GM18868 (cell line): Measurements from ENCODE around the gene SPPL3.
"Not testable (repeated sequence)": the region's sequence is repeated elsewhere in the genome, so short reads cannot be mapped to it uniquely, and the experiment has no call there.

Experiments used
- ATAC-seq: cut with Tn5 transposase; IDR thresholded peaks from one replicate; pipeline ENCODE4 v1.9.1; 2021; ENCODE audit warnings: mild to moderate bottlenecking, moderate library complexity; ENCODE audit not compliant: unreplicated experiment

The SPPL3 gene

DNA sequence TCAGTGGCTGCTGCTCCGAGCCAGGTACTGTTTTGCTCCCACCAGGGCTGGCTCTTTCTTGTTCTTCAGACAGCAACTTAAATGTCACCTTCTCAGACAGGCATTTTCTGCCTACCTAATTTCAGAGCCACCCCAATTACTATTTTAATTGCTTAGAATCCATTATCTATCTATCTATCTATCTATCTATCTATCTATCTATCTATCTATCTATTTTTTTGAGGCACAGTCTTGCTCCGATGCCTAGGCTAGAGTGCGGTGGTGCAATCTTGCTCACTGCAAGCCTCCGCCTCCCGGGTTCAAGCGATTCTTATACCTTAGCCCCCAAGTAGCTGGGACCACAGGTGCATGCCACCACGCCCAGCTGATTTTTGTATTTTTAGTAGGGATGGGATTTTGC is 58.5 kb downstream of the SPPL3 start:
- no peak for ATAC-seq

- ATAC-seq: no peak
Measured at GRCh38 chr12:120844768-120845449, 59.2 kb downstream of the SPPL3 start.

- ATAC-seq: no peak
Measured at GRCh38 chr12:120844297-120844696, 59.9 kb downstream of the SPPL3 start.

DNA sequence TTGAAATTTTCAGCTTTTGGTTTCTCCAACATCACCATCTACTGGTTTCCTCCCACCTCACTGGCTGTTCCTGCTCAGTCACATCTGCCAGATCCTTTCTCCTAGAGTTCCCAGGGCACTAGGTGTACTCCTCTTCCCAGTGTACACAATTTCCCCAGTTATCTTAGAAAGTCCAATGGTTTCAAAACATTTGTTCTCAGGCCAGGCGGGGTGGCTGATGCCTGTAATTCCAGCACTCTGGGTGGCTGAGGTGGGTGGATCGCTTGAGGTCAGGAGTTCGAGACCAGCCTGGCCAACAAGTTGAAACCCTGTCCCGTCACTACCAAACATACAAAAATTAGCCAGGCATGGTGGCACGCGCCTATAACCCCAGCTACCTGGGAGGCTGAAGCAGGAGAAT is 60.7 kb downstream of the SPPL3 start:
- ATAC-seq: no peak

DNA sequence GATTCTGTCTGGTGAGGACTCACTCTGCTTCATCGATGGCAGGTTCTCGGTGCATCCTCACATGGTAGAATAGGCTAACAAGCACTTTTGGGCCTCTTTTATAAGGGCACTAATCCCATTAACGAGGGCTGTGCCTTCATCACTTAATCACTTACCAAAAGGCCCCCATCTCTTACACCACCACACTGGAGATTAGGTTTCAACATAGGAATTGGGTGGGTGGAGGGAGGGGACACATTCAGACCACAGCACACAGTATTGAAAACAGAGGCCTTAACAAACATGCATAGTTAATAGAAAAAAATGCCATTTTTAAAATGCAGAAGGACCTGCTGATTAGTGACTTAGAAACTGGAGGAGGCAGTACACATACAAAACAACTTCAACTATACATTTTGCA is 61.6 kb downstream of the SPPL3 start:
- no peak for ATAC-seq

DNA sequence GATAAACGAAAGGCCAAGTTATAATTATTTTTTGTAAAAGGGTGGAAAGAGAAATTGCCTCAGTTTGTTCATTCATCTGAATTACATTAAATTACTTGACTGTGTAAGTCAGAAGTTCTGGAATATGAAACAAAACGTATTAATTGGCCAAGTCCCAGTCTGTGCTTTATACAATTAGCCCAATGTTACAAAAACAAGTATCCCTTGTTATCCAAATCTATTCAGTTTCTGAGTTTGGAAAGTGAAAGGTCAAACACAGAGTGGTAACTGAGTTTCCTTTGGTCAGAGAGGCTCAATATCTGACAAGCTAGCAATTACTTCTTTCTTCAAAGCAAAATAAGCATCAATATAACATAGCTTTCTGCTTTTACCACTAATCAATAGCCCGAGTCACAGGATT is 62.6 kb downstream of the SPPL3 start:
- no peak for ATAC-seq

- no peak for ATAC-seq
Measured at GRCh38 chr12:120839503-120839902, 64.7 kb downstream of the SPPL3 start.

DNA sequence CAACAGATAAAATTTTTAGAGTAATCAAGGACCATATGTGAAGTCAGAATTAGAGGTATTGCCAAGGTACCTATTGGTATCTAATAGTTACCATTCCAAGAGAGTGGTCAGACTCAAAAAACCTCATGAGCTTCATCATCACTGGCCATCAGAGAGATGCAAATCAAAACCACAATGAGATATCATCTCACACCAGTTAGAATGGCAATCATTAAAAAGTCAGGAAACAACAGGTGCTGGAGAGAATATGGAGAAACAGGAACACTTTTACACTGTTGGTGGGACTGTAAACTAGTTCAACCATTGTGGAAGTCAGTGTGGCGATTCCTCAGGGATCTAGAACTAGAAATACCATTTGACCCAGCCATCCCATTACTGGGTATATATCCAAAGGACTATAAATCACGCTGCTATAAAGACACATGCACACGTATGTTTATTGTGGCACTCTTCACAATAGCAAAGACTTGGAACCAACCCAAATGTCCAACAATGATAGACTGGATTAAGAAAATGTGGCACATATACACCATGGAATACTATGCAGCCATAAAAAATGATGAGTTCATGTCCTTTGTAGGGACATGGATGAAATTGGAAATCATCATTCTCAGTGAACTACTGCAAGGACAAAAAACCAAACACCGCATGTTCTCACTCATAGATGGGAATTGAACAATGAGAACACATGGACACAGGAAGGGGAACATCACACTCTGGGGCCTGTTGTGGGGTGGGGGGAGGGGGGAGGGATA is 65.4 kb downstream of the SPPL3 start:
- ATAC-seq: not testable (repeated sequence)

- no peak for ATAC-seq
Measured at GRCh38 chr12:120836114-120836684, 68.0 kb downstream of the SPPL3 start.

GRCh38 chr12:120835657-120836056 is 68.5 kb downstream of the SPPL3 start:
- no peak for ATAC-seq

GRCh38 chr12:120835304-120835612 is 68.9 kb downstream of the SPPL3 start:
- no peak for ATAC-seq

DNA sequence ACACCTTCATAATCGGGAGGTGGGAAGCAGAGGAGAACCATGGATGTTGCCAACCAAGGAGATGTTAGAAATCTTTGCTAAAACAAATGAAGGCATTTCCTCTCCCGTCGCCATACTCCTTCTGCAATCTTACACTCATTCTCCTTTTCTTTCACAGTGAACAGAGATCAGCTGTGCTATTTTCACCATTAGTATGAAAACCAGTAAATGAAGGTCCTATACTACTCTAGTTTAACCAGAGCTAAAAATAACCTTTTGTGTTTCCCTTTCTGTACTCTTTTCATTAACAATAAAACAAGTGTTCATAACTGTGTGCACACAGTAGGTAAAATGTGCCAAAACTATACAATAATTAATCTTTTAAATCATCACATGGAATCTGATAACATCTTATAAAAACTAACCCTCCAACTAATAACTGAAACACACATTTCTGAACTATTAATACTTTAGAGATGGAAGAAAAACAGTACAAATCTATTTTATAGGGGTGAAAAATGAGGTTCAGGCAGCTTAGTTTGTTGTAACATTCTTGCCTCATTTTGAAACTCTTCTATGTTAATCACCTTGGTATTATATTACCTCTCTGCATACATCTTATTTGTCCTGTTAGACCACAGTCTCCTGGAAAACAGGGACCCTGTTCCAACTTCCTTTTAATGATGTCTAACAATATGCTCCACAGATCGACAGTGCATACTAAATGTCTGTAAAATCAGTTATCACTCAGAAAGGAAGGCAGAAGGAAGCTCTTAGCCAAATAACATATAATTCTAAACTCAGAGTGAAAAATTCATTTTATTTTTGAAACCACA is 69.5 kb downstream of the SPPL3 start:
- ATAC-seq: no peak

DNA sequence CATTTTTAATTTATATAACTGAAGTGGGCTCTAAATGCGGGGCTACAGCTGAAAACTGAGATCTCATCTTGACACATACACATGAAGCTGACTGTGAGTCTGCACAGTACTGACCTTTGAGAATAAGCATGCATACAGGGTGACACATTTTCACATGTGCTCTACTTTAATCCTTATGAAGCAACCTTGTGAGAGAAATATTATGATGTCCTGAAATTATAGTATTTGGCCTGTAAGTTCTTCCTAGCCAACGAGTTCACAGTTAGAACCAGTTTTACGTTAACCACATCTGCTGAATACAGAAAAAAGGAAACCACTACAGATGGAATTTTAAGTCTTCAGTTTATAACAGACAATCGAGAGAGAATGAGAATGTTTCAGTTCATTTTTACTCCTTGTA is 70.3 kb downstream of the SPPL3 start:
- no peak for ATAC-seq

GRCh38 chr12:120832737-120833136 is 71.4 kb downstream of the SPPL3 start:
- no peak for ATAC-seq

GRCh38 chr12:120831648-120832267 is 72.4 kb downstream of the SPPL3 start:
- ATAC-seq: no peak

DNA sequence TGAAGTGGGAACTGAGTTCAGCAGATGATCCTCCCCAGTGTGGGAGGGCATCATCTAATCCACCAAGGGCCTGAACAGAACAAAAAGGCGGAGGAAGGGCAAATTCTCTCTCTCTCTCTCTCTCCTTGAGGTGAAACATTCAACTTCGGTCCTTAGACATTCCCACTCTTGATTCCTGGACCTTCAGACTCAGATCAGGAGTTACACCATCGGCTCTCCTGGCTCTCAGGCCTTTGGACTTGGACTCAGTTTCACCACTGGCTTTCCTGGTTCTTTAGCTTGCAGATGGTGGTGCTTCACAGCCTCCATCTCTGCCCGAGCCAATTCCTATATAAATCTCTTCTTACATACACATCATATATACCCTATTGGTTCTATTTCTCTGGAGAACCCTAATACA is 73.2 kb downstream of the SPPL3 start:
- no peak for ATAC-seq

- no peak for ATAC-seq
Measured at GRCh38 chr12:120830052-120830940, 73.9 kb downstream of the SPPL3 start.

DNA sequence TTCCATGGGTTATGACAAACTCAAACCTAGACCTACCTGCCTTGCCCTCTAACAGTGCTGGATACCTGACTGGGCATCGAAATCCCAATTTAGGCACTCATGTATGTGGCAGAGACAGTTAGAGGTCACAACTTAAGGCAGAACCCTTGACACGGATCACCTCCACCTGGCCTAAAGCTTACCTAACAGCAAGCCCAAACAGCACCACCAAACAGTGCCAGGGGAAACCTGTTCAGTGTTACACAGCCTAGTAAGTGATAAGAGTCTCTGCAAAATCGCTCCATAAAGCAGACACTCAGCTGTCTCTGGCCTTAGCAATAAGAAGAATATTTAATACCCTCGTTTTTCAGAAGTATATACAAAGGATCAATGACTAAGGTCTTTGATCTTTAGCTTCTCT is 77.8 kb downstream of the SPPL3 start:
- ATAC-seq: no peak

DNA sequence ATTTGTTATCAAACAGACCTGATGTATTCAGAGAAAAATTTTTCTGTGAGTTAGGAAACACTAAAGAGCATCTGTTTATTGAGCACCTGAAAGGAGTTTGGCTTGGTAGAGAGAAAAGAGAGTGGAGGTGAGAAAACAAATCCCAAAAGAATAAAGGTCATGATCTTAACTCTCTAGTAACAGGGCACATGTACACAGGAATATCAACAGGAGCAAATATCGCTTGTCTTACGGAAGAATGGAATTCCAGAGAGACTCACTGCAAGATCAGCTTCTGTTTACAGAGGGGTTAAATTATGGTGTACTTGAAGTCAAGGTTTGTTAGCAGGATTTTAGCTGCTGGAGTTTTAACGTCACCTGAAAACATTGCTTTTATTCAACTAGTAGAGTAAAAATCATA is 78.8 kb downstream of the SPPL3 start:
- no peak for ATAC-seq

DNA sequence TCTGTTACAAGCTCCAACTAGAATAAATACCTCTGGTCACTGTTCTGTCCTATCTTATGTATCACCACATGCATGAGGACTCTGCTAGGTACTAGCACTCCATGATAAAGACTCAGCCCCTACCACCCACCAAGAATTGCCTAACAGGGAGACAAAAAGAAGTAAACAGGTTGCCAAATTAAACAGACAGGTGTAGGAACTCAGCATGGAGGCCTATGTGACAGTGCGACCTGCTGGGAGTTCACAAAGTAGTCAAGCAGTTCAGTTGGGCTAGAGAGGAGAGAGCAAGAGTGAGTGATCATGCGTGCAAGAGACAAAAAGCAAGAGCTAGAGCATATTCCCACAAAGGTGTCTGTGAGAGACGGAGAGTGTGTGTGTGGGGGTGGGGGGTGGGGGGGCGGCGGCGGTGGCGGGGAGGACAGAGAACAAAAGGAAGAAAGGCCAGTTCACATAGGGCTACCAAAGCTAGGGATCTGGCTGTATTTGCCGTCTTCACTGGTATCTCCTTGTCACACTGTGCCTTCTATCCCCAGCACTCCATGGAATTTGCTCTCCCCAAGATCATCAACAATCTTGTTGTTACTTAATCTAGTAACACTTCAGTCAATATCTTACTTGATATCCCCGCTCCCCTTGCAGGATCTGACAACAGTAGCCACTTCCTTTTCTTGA is 81.2 kb downstream of the SPPL3 start:
- no peak for ATAC-seq
